D721Med (cell line): ENCODE data around the gene PRICKLE3.

ENCODE experiments used
- DNase-seq: peaks from one replicate; pipeline ENCODE4 v3.0.0; 2011; ENCODE audit warnings: low spot score; ENCODE audit not compliant: insufficient read length
- FAIRE-seq: peaks from 2 replicates; lab custom pipeline; 2011; peaks lifted over from hg19 to GRCh38; lab: Jason Lieb, UNC
- CTCF ChIP-seq: IDR thresholded peaks from 2 replicates; pipeline ENCODE4 v1.5.1; 2012; ENCODE audit warnings: mild to moderate bottlenecking, control low read depth; ENCODE audit not compliant: insufficient read depth; ENCODE audit errors: missing control alignments

PRICKLE3 gene

GRCh38 chrX:49186125-49187027 lies at the start of gene PRICKLE3:
TSS of gene PRICKLE3 (minus strand) at chrX:49186373. CDS start at chrX:49186297, 76 bp downstream.
- TF ChIP-seq CTCF, result peak; percentile 29
- no peak for FAIRE-seq
- no peak for DNase-seq

GRCh38 chrX:49233887-49234555 lies 47.8 kb upstream of the PRICKLE3 start:
- FAIRE-seq (no peak), DNase-seq (no peak)
- no peak for TF ChIP-seq CTCF

- DNase-seq, result peak; percentile 68
- no peak for TF ChIP-seq CTCF
- no peak for FAIRE-seq
These were observed 47.0 kb upstream of the PRICKLE3 start, which contains the start of gene CACNA1F for GRCh38 chrX:49233176-49233575. TSS of gene CACNA1F (minus strand) at chrX:49233340. CDS start at chrX:49233309, 31 bp downstream.

GRCh38 chrX:49232525-49232924 lies 46.4 kb upstream of the PRICKLE3 start:
- DNase-seq (no peak), FAIRE-seq (no peak)
- TF ChIP-seq CTCF, result no peak

- no peak for FAIRE-seq
- DNase-seq, result no peak
- no peak for TF ChIP-seq CTCF
These were observed 45.3 kb upstream of the PRICKLE3 start for GRCh38 chrX:49231333-49232000.

GRCh38 chrX:49230500-49231232 lies 44.5 kb upstream of the PRICKLE3 start:
- no peak for TF ChIP-seq CTCF
- FAIRE-seq (no peak), DNase-seq (no peak)
